AG10803 (cell line): ENCODE results near the gene ARFIP2.

Source experiments
- DNase-seq: peaks from one replicate; pipeline ENCODE4 v3.0.0; 2010; ENCODE audit warnings: low read depth
- H3K4me3 ChIP-seq: 2 replicates; pipeline ENCODE4 v1.5.1; 2011; ENCODE audit warnings: mild to moderate bottlenecking, low read length, control low read depth
- TF ChIP-seq, protein P1 (sequence below): conservative IDR thresholded peaks from 2 replicates; pipeline ENCODE4 v1.5.1; 2011; ENCODE audit warnings: mild to moderate bottlenecking, low read length, control low read depth, inconsistent platforms

ARFIP2 gene

GRCh38 chr11:6458352-6459098 lies 22.6 kb downstream of the ARFIP2 start:
- H3K4me3 ChIP-seq: no peak overlapping the region
- TF ChIP-seq, protein P1, sequence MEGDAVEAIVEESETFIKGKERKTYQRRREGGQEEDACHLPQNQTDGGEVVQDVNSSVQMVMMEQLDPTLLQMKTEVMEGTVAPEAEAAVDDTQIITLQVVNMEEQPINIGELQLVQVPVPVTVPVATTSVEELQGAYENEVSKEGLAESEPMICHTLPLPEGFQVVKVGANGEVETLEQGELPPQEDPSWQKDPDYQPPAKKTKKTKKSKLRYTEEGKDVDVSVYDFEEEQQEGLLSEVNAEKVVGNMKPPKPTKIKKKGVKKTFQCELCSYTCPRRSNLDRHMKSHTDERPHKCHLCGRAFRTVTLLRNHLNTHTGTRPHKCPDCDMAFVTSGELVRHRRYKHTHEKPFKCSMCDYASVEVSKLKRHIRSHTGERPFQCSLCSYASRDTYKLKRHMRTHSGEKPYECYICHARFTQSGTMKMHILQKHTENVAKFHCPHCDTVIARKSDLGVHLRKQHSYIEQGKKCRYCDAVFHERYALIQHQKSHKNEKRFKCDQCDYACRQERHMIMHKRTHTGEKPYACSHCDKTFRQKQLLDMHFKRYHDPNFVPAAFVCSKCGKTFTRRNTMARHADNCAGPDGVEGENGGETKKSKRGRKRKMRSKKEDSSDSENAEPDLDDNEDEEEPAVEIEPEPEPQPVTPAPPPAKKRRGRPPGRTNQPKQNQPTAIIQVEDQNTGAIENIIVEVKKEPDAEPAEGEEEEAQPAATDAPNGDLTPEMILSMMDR: no peak
- no peak for DNase-seq

- no peak overlapping the region for H3K4me3 ChIP-seq
- TF ChIP-seq, protein P1: no peak
- no peak for DNase-seq
These were observed 23.4 kb downstream of the ARFIP2 start for GRCh38 chr11:6457581-6458320.

DNA sequence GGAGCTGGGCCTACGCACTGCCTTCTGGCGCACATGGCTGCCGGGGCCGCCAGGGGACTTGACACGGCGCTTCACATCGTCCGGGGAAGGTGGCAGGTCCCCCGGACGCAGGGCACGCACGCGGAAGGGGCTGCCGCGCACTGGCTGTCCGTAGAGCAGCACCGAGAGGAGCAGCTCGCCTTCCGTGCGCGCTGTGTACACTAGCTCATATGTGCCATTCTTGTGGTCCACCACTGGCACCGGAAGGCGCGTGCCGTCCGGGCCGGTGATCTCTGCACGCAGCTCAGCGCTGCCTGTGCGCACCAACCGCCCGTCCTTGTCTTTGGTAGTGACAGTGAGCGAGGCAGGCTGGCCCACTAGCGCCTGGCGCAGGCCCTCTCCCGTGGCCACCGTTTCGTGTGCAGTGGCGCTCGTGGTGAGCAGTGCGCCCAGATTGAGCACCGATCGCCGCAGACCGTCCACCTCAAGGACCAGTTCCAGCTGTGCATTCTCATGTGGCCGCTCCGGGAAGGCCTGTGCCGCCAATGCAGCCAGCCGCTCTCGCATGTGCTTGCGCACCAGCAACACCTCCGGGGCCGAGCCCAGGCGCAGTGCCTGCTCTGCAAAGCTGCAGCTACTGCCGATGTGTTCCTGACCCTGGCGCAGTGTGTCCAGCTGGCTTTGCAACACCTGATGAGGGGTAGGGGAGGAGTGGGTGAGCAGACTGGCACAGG lies 24.6 kb downstream of the ARFIP2 start:
- H3K4me3 ChIP-seq: no peak overlapping the region
- TF ChIP-seq, protein P1: no peak
- no peak for DNase-seq

DNA sequence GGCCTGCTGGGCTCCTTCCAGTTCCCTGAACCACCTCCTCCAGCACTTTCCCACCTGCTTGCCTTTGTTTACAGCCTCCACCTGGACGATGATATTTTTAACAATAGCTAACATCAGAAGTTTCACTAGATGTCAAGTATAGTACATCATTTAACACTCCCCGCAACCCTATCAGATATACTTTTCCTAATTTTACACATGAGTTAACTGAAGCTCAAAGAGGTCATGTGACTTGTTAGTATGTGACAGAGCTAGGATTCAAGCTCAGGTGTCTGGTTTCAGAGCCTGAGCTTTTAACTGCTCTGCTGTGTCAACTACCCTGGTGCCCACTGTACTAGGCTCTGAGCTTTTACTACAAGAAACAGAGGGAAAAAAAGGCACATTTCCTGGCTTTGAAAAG lies 26.1 kb downstream of the ARFIP2 start:
- H3K4me3 ChIP-seq: no peak overlapping the region
- TF ChIP-seq, protein P1: no peak
- no peak for DNase-seq

DNA sequence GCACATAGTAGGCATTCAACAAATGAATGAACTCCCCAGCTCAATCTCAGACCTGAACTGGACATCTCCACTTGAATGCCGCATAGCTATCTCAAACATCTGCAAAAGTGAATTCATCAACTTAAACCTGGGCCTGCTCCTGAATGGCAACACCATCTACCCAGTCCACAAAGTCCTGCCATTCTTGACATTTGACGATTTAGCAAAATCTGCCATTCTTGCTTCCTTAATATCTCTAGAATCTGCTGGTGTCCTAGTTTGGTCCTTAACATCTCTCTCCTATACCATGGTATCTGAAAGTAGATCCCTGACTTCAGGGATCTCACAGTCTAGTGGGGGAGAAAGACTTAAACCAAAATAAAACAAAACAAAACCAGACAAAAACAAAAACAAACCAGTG lies 28.0 kb downstream of the ARFIP2 start:
- TF ChIP-seq, protein P1: no peak
- no peak for DNase-seq
- no peak overlapping the region for H3K4me3 ChIP-seq

DNA sequence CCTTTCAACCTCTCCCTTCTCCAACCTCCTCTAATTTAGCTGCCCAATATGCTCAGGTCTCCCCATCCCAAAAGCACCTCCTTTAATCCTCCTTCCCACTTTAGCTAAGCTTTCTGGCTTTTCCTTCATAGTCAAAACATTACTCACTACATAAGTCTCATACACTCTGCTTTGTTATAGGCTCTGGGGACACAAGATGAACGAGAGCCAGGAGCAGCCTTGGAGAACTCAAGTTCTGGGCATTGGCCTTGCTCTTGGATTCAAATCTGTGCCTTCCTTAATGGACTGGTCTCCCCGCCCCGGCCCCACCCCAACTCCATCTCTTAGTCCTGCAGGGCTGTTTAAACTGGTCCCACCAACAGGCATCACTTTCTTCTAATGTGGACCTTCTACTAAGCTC lies 28.9 kb downstream of the ARFIP2 start:
- TF ChIP-seq, protein P1: no peak

DNA sequence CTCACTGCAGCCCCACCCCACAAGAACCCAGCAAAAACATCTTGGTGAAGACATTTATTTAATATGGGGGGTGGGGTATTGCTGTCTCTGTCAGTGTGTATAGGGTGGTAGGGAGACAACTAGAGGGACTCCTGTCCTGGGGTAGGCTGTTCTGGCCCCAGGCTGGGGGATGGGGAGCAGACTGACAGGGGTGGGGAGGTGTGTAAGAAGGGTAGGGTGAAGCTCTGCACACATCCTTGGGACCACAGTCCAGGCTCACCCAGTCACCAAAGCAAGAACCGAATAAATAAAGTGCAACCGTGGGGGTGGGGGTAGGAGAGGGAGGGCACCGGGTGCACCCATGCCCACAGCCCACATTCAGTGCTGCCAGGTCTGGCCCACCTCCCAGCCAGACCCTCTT lies 32.6 kb downstream of the ARFIP2 start:
- no peak overlapping the region for H3K4me3 ChIP-seq
- TF ChIP-seq, protein P1: no peak
- no peak for DNase-seq

More for the DNA sequence above, 28.9 kb downstream of the ARFIP2 start:
- peak; percentile 26 for DNase-seq
- no peak overlapping the region for H3K4me3 ChIP-seq
